OCI-M2 (cell line): ENCODE measurements around the gene TSR1.

Experiments used
- DNase-seq: peaks from one replicate; lab custom pipeline; 2025; ENCODE audit not compliant: unreplicated experiment; lab: John Stamatoyannopoulos, UW

TSR1 gene

GRCh38 chr17:2289878-2290478 lies 46.3 kb downstream of the TSR1 start:
- no peak for DNase-seq

GRCh38 chr17:2283302-2283701 lies 53.0 kb downstream of the TSR1 start:
- no peak for DNase-seq

GRCh38 chr17:2282297-2282873 lies 53.9 kb downstream of the TSR1 start:
- DNase-seq, result no peak

- DNase-seq, result no peak
These were observed 56.5 kb downstream of the TSR1 start for GRCh38 chr17:2279707-2280106.

GRCh38 chr17:2277429-2278170 lies 58.7 kb downstream of the TSR1 start:
- no peak for DNase-seq

- no peak for DNase-seq
These were observed 60.5 kb downstream of the TSR1 start for GRCh38 chr17:2275722-2276121.

- no peak for DNase-seq
These were observed 61.8 kb downstream of the TSR1 start for GRCh38 chr17:2274414-2274813.
